Measurements from ENCODE around the gene VAMP2.

The VAMP2 gene

GRCh38 chr17:8150194-8151119 is 12.3 kb downstream of the VAMP2 start:
- POLR2A ChIA-PET, result interaction anchor here (1.0 to 1.6 kb wide), 3 partner anchors 12 to 59 kb away, joined by 3 to 9 read pairs (median 4); no protein-coding TSS in a partner anchor
- H3K27ac ChIP-seq (ENCODE audit: extremely low read depth, low read depth, low read length), result no peak overlapping the region; the same call in 1 of the 2 replicates
- CTCF ChIA-PET, result interaction anchor here (0.9 to 3.8 kb wide), 3 partner anchors 11 to 31 kb away, joined by 3 to 19 read pairs (median 13); no protein-coding TSS in a partner anchor
- H3K36me3 ChIP-seq (ENCODE audit: control insufficient read depth in 2 of 2, insufficient read depth in 1 of 2, low read length in 2 of 2), result peaks cover 0 to 51% of the 10 kb centered on the region in 2 experiments; a peak in 1 of 3 replicates
- TF ChIP-seq ZNF660 (tag by site-specific recombination; IDR thresholded peaks at IDR 0.05) (no peak), ZNF645 (tag by site-specific recombination; IDR thresholded peaks at IDR 0.05) (no peak), ZNF174 (tag by site-specific recombination; IDR thresholded peaks at IDR 0.05) (no peak), SCRT2 (tag by site-specific recombination; IDR thresholded peaks at IDR 0.05) (peak; percentile 60)
- TF ChIP-seq, protein P1, sequence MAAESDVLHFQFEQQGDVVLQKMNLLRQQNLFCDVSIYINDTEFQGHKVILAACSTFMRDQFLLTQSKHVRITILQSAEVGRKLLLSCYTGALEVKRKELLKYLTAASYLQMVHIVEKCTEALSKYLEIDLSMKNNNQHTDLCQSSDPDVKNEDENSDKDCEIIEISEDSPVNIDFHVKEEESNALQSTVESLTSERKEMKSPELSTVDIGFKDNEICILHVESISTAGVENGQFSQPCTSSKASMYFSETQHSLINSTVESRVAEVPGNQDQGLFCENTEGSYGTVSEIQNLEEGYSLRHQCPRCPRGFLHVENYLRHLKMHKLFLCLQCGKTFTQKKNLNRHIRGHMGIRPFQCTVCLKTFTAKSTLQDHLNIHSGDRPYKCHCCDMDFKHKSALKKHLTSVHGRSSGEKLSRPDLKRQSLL (tag by site-specific recombination; IDR thresholded peaks at IDR 0.05), result no peak
- H3K9me3 ChIP-seq (ENCODE audit: control insufficient read depth, insufficient read depth, low read depth, low read length), result no peaks in the 10 kb centered on the region
- no peak overlapping the region for H3K4me3 ChIP-seq (ENCODE audit: low read depth, low read length)
- H3K4me1 ChIP-seq (ENCODE audit: control insufficient read depth, insufficient read depth, low read length), result peaks cover 20% of the 10 kb centered on the region

- ChIA-PET POLR2A (interaction anchor here (1.6 kb wide), 1 partner anchor 12 kb away, joined by 9 read pairs; no protein-coding TSS in a partner anchor), CTCF (interaction anchor here (0.6 to 3.8 kb wide), 3 partner anchors 10 to 76 kb away, joined by 4 to 19 read pairs (median 13); no protein-coding TSS in a partner anchor)
- no peaks in the 10 kb centered on the region for H3K9me3 ChIP-seq (ENCODE audit: control insufficient read depth, insufficient read depth, low read depth, low read length)
- no peak overlapping the region for H3K4me3 ChIP-seq (ENCODE audit: low read depth, low read length)
- H3K27ac ChIP-seq (ENCODE audit: extremely low read depth, low read depth, low read length), result no peak overlapping the region
- peaks cover 14% of the 10 kb centered on the region for H3K4me1 ChIP-seq (ENCODE audit: control insufficient read depth, insufficient read depth, low read length)
- TF ChIP-seq PBX3 (CRISPR knock-in tag; IDR thresholded peaks at IDR 0.05), result no peak
- TF ChIP-seq SCRT1 (tag by site-specific recombination; IDR thresholded peaks at IDR 0.05; ENCODE audit: borderline replicate concordance), result no peak
- TF ChIP-seq ZNF513 (tag by site-specific recombination; IDR thresholded peaks at IDR 0.05), result no peak
- no peak for TF ChIP-seq ZNF350 (tag by site-specific recombination; IDR thresholded peaks at IDR 0.05)
- no peak for TF ChIP-seq ZNF561 (tag by site-specific recombination; IDR thresholded peaks at IDR 0.05; ENCODE audit: borderline replicate concordance)
- TF ChIP-seq ZNF37A (tag by site-specific recombination; IDR thresholded peaks at IDR 0.05), result no peak
- TF ChIP-seq ZNF114 (tag by site-specific recombination; IDR thresholded peaks at IDR 0.05), result no peak
- no peak for TF ChIP-seq ZNF549 (tag by site-specific recombination; IDR thresholded peaks at IDR 0.05)
- no peak for TF ChIP-seq KLF9 (tag by site-specific recombination; IDR thresholded peaks at IDR 0.05; ENCODE audit: low read depth)
- no peak for TF ChIP-seq ZNF701 (tag by site-specific recombination; IDR thresholded peaks at IDR 0.05)
- TF ChIP-seq ZNF16 (tag by site-specific recombination; IDR thresholded peaks at IDR 0.05; ENCODE audit: low read depth), result no peak
- no peak for TF ChIP-seq REPIN1 (tag by site-specific recombination; IDR thresholded peaks at IDR 0.05; ENCODE audit: low read depth)
- TF ChIP-seq GLI4 (tag by site-specific recombination; IDR thresholded peaks at IDR 0.05), result no peak
- TF ChIP-seq FEZF1 (tag by site-specific recombination; IDR thresholded peaks at IDR 0.05), result no peak
- peaks cover 0 to 56% of the 10 kb centered on the region in 2 experiments; a peak in 1 of 3 replicates for H3K36me3 ChIP-seq (ENCODE audit: control insufficient read depth in 2 of 2, insufficient read depth in 1 of 2, low read length in 2 of 2)
Measured at GRCh38 chr17:8149419-8150193, 13.1 kb downstream of the VAMP2 start.

All from HEK293 (cell line).